NCI-H146 treated with DMSO at 0.1 percent for 48 hours (cell line): ENCODE measurements around the gene MUC6.
"Not testable (repeated sequence)": the region's sequence is repeated elsewhere in the genome, so short reads cannot be mapped to it uniquely, and the experiment has no call there.

Source experiments
- DNase-seq: peaks from one replicate; lab custom pipeline; 2025; ENCODE audit not compliant: unreplicated experiment; lab: John Stamatoyannopoulos, UW

MUC6 gene

GRCh38 chr11:991711-992307 lies 44.7 kb downstream of the MUC6 start:
- no peak for DNase-seq

DNA sequence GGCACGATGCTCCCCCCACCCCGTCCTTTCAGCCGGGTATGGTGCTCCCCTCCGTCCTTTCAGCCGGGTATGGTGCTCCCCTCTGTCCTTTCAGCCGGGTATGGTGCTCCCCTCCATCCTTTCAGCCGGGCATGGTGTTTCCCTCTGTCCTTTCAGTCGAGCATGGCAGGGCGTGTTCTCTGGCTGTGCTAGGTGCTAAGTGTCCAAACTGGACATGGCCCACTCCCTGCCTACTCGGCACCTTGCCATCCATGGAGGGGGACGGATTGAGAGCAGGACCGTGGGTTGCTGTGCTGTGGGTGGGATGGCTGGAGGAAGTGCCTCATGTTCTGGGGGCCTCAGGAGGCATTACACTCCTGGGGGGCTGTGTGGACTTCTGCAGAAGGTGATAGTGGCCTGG lies 45.5 kb downstream of the MUC6 start:
- DNase-seq, result no peak

DNA sequence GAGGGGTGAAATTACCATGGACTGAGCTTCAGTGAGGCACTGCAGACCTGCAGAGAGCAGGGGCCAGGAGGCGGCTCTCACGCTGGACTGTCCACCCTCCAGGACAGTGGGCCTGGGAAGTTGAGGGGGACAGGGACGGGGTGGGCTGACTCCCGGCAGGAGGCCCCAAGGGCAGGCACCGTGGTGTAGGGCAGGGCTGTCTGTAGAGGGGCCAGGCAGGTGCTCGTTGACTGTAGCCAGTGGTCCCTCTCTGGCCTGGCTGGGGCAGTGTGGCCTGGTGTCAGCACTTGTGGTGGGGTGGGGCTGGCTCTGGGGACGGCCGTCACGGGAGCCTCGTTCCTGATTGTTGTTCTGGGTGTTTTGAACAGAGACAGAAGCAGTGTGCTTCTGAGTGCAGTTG lies 46.4 kb downstream of the MUC6 start:
- no peak for DNase-seq

- no peak for DNase-seq
Observed at GRCh38 chr11:987671-988070, 48.8 kb downstream of the MUC6 start.

GRCh38 chr11:986952-987305 lies 49.6 kb downstream of the MUC6 start:
- no peak for DNase-seq

DNA sequence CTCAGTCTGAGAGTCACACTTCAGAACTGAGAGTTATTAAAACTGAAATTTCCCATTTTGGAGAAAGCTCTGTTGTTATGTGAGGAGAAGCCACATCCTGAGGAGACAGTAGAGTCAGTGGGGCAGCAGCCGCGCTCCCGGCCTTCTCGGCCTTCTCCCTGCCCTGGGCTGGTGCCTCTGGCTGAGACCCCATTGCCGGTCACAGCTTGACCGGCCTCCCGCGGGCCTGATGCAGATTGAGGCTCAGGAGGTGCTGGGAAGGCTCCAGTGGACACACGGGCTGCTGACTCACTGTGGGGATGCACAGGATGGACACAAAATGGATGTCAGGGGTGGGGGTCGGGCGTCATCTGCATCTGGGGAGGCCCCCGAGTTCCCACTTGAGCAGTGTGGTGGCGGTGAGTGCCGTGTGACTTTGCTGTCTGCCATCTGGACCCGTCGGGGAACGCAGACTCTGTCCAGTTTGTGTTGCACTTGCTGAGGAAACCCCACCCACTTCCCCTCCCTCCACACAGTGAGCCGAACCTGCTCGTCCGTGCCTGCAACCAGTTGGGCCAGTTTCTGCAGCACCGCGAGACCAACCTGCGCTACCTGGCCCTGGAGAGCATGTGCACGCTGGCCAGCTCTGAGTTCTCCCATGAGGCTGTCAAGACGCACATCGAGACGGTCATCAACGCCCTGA lies 50.1 kb downstream of the MUC6 start:
- no peak for DNase-seq

GRCh38 chr11:985848-986247 lies 50.7 kb downstream of the MUC6 start:
- no peak for DNase-seq

GRCh38 chr11:985406-985805 lies 51.1 kb downstream of the MUC6 start:
- no peak for DNase-seq

- DNase-seq, result no peak
Observed at GRCh38 chr11:984546-984945, 52.0 kb downstream of the MUC6 start.

DNA sequence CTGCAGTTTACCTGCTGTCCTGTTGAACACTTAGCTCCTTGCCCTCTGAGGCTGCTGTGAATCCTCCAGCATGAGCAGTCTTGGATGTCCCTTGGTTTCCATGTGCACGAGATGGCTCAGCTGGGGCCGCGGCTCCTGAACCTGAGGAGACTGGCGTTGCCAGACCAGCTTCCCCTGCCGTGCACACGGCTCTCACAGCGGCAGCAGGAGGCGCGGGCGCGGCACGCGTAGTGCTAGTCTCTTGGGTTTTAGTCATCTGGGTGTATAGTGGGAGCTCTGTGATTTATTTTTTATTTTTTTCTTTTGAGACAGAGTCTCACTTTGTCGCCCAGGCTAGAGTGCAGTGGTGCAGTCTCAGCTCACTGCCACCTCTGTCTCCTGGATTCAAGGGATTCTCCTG lies 54.8 kb downstream of the MUC6 start:
- no peak for DNase-seq

GRCh38 chr11:980438-981357 lies 55.8 kb downstream of the MUC6 start:
- no peak for DNase-seq

DNA sequence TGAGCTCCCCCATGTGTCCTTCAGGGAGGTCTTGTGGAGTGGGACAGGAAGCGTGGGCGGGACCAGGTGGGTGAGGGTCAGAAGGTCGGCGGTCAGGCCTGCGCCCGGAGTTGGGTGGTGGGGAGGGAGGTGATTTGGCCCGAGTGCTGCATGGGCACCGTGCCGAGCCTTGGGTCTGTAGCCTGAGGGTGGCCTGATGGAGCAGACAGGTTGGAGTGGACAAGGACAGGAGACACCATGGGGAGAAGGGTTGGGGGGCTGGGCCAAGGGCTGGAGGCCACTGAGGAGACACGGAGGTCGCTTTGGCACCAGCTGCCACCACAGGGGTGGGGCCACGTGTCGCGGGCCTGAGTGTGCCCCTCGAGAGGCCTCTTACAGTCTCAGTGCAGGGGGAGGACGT lies 57.7 kb downstream of the MUC6 start:
- DNase-seq, result no peak

GRCh38 chr11:977830-978720 lies 58.4 kb downstream of the MUC6 start:
- no peak for DNase-seq

GRCh38 chr11:976431-977160 lies 59.9 kb downstream of the MUC6 start:
- DNase-seq, result no peak

GRCh38 chr11:975827-976226 lies 60.7 kb downstream of the MUC6 start:
- no peak for DNase-seq

DNA sequence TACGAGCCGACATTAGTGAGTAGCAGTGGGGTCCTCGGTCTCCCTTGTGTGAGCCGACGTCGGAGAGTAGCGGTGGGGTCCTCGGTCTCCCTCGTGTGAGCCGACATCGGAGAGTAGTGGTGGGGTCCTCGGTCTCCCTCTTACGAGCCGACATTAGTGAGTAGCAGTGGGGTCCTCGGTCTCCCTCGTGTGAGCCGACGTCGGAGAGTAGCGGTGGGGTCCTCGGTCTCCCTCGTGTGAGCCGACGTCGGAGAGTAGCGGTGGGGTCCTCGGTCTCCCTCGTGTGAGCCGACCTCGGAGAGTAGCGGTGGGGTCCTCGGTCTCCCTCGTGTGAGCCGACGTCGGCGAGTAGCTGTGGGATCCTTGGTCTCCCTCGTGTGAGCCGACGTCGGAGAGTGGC lies 61.1 kb downstream of the MUC6 start:
- DNase-seq, result not testable (repeated sequence)

- no peak for DNase-seq
Observed at GRCh38 chr11:973237-973636, 63.3 kb downstream of the MUC6 start.

DNA sequence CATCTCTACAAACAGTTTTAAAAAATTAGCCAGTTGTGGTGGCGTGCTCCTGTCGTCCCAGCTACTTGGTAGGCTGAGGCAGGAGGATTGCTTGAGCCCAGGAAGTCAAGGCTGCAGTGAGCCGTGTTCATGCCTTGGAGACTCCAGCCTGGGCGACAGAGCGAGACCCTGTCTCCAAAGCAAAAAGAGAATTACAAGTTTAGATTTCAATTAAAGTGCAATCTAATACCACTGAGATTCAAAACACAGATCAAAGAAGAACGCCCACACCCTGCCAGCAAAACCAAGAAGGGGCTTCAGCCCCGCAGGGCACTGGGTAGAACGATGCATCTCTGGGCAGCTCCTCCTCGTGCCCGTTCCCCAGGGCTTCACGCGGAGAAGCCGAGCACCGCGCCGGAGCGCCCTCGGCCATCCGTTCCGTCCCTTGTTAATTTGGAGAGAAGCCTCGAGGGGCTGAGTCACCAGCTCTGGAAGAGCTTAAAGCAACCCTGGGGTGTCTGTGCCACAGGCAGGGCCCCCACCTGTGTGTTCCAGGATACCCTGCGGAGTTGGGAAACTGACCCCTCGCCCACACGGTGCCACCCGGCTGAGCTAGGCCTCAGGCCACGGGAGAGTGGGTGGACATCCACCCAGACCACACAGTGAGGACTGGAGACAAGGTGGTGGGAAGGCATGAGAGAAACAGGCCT lies 63.9 kb downstream of the MUC6 start:
- no peak for DNase-seq

DNA sequence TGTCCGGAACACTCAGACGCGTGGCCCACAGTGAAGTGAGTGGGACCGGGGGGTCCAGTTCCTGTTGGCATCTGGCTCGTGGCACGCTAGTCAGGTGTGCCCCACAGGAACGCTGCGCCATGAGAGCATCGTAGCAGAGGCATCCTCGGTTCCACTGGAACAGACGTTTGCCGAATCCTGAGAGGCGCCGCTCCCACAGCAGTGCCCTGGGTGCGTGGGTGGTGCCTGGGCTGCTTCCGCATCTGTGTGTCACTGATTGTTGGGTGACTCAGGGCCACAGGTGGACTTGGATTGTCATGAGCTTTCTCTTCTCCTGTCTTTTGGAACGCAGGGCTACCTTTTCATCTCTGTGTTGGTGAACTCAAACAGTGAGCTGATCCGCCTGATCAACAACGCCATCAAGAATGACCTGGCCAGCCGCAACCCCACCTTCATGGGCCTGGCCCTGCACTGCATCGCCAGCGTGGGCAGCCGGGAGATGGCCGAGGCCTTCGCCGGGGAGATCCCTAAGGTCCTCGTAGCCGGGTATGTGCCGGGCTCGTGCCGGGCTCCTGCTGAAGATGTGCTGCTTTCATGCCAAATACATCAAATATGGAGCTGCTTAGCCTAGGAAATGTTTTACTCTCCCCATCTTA lies 64.7 kb downstream of the MUC6 start:
- DNase-seq, result no peak
